Right lobe of liver (tissue), 6 donors: ENCODE data around the gene CYCS. TPM values are rescaled to one million over a fixed set of nuclear protein-coding genes. Genes with fewer than 3 reads are reported as not detected.
"Not testable (repeated sequence)": the region's sequence is repeated elsewhere in the genome, so short reads cannot be mapped to it uniquely, and the experiment has no call there.

Source experiments
- ATAC-seq, 4 donors: fragments of 200-7000 bp; cut with Tn5 transposase; one replicate each; pipeline ENCODE4 v1.9.1; 2020; ENCODE audit warnings: mild to moderate bottlenecking in 4 of 4, moderate library complexity in 4 of 4
- DNase-seq, 3 donors: peaks; one replicate each; pipeline ENCODE4 v3.0.0-alpha.2; 2020
- H3K27ac ChIP-seq, 3 donors: fragments of 200-600 bp; one replicate each; pipeline ENCODE4 v1.8.0; 2022
- H3K27me3 ChIP-seq, 2 donors: fragments of 200-600 bp; one replicate each; pipeline ENCODE4 v1.8.0; 2022
- H3K36me3 ChIP-seq, 4 donors: fragments of 200-600 bp; sonication (generic) in 1 of 4; one replicate each; pipeline versions ENCODE4 v1.5.1 to v1.8.0; 2017 to 2022; ENCODE audit warnings: control low read depth in 1 of 4
- H3K4me1 ChIP-seq, 4 donors: fragments of 200-600 bp; sonication (generic) in 1 of 4; one replicate each; pipeline versions ENCODE4 v1.5.1 to v1.8.0; 2017 to 2022; ENCODE audit warnings: control low read depth in 1 of 4
- H3K4me3 ChIP-seq, 3 donors: fragments of 200-600 bp; one replicate each; pipeline ENCODE4 v1.8.0; 2022
- H3K9me3 ChIP-seq, 4 donors: fragments of 200-600 bp; sonication (generic) in 1 of 4; one replicate each; pipeline versions ENCODE4 v1.5.1 to v1.8.0; 2017 to 2022; ENCODE audit warnings: control low read depth in 1 of 4
- CTCF ChIP-seq, 4 donors: fragments of 200-600 bp in 3 of 4; fragments of 450-650 bp in 1 of 4; IDR thresholded peaks; one replicate each; pipeline versions ENCODE4 v1.5.1 to v1.8.0; 2016 to 2022; ENCODE audit warnings: antibody characterized with exemption in 4 of 4, mild to moderate bottlenecking in 2 of 4
- POLR2A ChIP-seq: fragments of 450-650 bp; IDR thresholded peaks from one replicate; pipeline ENCODE4 v1.6.1; 2017; ENCODE audit warnings: antibody characterized with exemption, mild to moderate bottlenecking
- WGBS: methylation state at CpG from one replicate; pipeline ENCODE4 v1.1.6; 2018; ENCODE audit warnings: low coverage, low lambda C conversion rate; ENCODE audit not compliant: insufficient coverage; ENCODE audit errors: missing lambda C conversion rate; 5-methylcytosine and 5-hydroxymethylcytosine counted together
- intact Hi-C, 2 donors: fragments of 100-400 bp; cut with DNase I; formaldehyde crosslinking; loops; one replicate each; pipeline versions ENCODE4 v1.11.2 to v1.14.1; 2022
- total RNA-seq, 6 experiments: library from RNA; depleted of rRNA in 2 of 6; stranded (reverse); fragments of >200 nt in 2 of 6; fragmentation: NEBNext Ultra II Directional in 3 of 6; extraction: Animal tissue kit (Norgen Biotek cat#: 25700) in 3 of 6; gene quantifications; one replicate each; pipeline versions ENCODE4 v1.1.0 to v1.2.4, GENCODE V29; 2016 to 2023
- donor health status: DM: no; HTN: yes; CAD: no.
- donor health status: DM: no; HTN: no; CAD: no.
- donor health status: DM: no; HTN: no; CAD: no.
- donor health status: DM: no; HTN: yes; CAD: no.
- donor health status: DM: no; HTN: yes; CAD: no.

The CYCS gene
- total RNA-seq, 6 experiments from 2014 or later = 45.8 to 79.9 (median 52.8) TPM

- no peak for TF ChIP-seq POLR2A
- no peak for TF ChIP-seq CTCF (IDR thresholded peaks at IDR 0.05)
- WGBS = 84% methylated on average over 8 of the region's 8 CpGs
- Histone ChIP-seq H3K27ac (no peak overlapping the region), H3K27me3 (no peaks in the 10 kb centered on the region), H3K9me3 (no peaks in the 10 kb centered on the region), H3K36me3 (peaks cover 0 to 35% (median 12%) of the 10 kb centered on the region in 4 donors), H3K4me1 (peaks cover 0 to 5% (median 5%) of the 10 kb centered on the region in 4 donors), H3K4me3 (no peak overlapping the region)
- ATAC-seq (no peak), DNase-seq (no peak)
- intact Hi-C loops = no loop called here
These were observed 6.0 kb downstream of the CYCS start for GRCh38 chr7:25119102-25119501.

DNA sequence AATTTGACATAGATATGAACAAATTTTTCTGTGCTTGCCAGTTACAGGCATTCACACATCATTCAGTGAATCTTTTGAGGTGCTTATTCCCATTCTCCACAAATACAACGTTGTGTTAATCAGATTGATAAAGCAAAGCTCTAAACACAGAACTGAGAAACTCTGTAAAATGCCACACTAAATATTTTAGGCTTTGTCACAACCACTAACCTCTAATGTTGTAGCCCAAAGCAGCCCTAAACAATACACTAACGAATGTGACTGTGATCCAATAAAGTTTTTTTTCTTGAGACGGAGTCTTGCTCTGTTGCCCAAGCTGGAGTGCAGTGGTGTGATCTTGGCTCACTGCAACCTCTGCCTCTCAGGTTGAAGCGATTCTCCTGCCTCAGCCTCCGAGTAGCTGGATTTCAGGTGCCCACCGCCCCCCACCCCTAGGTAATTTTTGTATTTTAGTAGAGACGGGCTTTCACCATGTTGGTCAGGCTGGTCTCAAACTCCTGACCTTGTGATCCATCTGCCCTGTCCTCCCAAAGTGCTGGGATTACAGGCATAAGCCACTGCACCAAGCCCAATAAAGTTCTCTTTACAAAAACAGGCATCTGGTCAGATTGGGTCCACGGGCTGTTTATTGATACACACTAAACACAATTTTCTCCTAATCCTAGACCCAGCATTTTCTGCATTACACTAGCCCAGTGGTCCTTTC is 6.9 kb downstream of the CYCS start:
- no peak for ATAC-seq
- 83% methylated on average over 8 of the region's 8 CpGs for WGBS

DNA sequence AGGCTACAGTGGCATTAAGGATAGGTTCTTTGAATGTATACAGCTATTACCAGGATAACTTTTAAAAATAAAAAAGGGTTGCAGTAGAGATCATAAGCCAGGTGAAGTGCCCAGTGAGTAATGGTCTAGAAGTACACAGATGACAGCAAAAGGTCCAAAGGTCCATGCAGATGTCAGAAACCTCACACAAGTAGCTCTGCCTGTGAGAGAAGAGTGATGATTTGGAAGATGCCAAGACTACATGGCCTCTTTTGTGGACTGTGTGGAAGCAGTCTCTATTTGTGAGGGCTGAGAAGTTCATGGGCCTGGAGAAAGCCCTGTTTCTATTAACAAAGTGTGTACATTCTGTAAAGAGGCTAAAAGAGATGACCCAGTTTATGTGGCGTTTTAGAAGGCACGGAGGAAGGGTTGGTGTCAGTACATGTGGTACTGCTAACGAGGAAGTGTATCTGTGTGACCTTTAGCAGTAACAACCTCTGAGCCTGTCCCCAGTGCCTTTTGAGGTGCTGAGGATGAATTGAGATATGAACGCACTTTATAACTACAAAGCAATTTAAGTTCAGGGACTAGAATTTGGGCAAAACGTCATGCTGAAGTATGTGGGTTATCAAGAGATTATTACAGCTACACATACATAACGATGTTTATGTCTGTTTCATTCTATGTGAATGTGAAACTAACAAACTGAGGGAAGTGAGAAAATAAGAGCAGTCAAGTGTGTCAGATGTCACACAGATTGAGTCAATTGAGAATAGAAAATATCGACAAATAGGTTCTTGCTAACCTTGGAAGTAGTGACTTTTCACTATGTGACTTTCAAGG is 7.6 kb downstream of the CYCS start:
- H3K4me1 ChIP-seq = peaks cover 0 to 5% (median 0%) of the 10 kb centered on the region in 4 donors
- H3K27me3 ChIP-seq = no peaks in the 10 kb centered on the region
- no peak overlapping the region for H3K4me3 ChIP-seq
- 32% methylated on average over 7 of the region's 7 CpGs for WGBS
- peaks cover 0 to 28% (median 9%) of the 10 kb centered on the region in 4 donors for H3K36me3 ChIP-seq
- no peak overlapping the region for H3K27ac ChIP-seq
- ATAC-seq = peak; percentile 60 to 74 (median 70)
- no peak for TF ChIP-seq POLR2A
- no peak for TF ChIP-seq CTCF (IDR thresholded peaks at IDR 0.05)
- DNase-seq = no peak
- intact Hi-C loops = no loop called here
- no peaks in the 10 kb centered on the region for H3K9me3 ChIP-seq

More for the DNA sequence above, 6.9 kb downstream of the CYCS start:
- DNase-seq = no peak
- H3K4me1 ChIP-seq = peaks cover 0 to 5% (median 0%) of the 10 kb centered on the region in 4 donors
- no peaks in the 10 kb centered on the region for H3K9me3 ChIP-seq
- intact Hi-C loops = no loop called here
- H3K27ac ChIP-seq = no peak overlapping the region
- peaks cover 0 to 35% (median 11%) of the 10 kb centered on the region in 4 donors for H3K36me3 ChIP-seq
- no peaks in the 10 kb centered on the region for H3K27me3 ChIP-seq
- TF ChIP-seq CTCF (IDR thresholded peaks at IDR 0.05) = no peak
- TF ChIP-seq POLR2A = no peak
- H3K4me3 ChIP-seq = no peak overlapping the region

GRCh38 chr7:25116621-25117020 is 8.4 kb downstream of the CYCS start:
- peak in 1 of 4 donors; percentile 7 for ATAC-seq
- H3K4me1 ChIP-seq = peaks cover 0 to 5% (median 0%) of the 10 kb centered on the region in 4 donors
- TF ChIP-seq CTCF (IDR thresholded peaks at IDR 0.05) (no peak), POLR2A (no peak)
- no peaks in the 10 kb centered on the region for H3K9me3 ChIP-seq
- no peaks in the 10 kb centered on the region for H3K27me3 ChIP-seq
- no peak overlapping the region for H3K27ac ChIP-seq
- intact Hi-C loops = no loop called here
- peaks cover 0 to 20% (median 7%) of the 10 kb centered on the region in 4 donors for H3K36me3 ChIP-seq
- WGBS = 65% methylated on average over 5 of the region's 5 CpGs
- no peak for DNase-seq
- no peak overlapping the region for H3K4me3 ChIP-seq

DNA sequence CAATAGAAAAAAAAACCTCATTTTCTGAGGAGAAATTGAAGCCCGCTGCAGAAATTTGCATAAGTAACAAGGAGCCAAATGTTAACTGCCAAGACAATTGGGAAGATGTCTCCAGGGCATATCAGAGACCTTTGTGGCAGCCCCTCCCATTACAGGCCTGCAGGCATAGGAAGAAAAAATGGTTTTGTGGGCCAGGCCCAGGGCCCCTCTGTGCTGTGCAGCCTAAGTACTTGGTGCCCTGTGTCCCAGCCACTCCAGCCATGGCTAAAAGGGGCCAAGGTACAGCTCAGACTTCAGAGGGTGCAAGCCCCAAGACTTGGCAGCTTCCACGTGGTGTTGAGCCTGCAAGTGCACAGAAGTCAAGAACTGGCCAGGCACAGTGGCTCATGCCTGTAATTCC is 14.5 kb downstream of the CYCS start:
- H3K27me3 ChIP-seq, H3K36me3 ChIP-seq, H3K9me3 ChIP-seq, DNase-seq, intact Hi-C loops, H3K27ac ChIP-seq, H3K4me1 ChIP-seq, H3K4me3 ChIP-seq, ATAC-seq: not testable (repeated sequence)
- 88% methylated on average over 2 of the region's 2 CpGs for WGBS
